CD4-positive, alpha-beta memory T cell (primary cell): ENCODE results near the gene KCNC3. TPM values are rescaled to one million over a fixed set of nuclear protein-coding genes. Genes with fewer than 3 reads are reported as not detected.
"Not testable (repeated sequence)": the region's sequence is repeated elsewhere in the genome, so short reads cannot be mapped to it uniquely, and the experiment has no call there.

Source experiments
- CTCF ChIA-PET: fragments of 350-600 bp; sonication (Branson Sonifier 250); formaldehyde crosslinking; loops from one replicate; lab custom pipeline; 2021; ENCODE audit warnings: inconsistent platforms; ENCODE audit not compliant: partially characterized antibody; lab: Charles Lee
- POLR2A ChIA-PET: fragments of 350-600 bp; sonication (Branson Sonifier 250); formaldehyde crosslinking; loops from one replicate; lab custom pipeline; 2021; ENCODE audit not compliant: partially characterized antibody; lab: Charles Lee
- DNase-seq, 5 donors: peaks; one replicate each; pipeline versions ENCODE4 v3.0.0 to v3.0.0-alpha.2; 2020 to 2022; ENCODE audit warnings: mixed read lengths in 1 of 5
- H3K27ac ChIP-seq: one replicate; pipeline ENCODE4 v1.7.0; 2013; ENCODE audit warnings: low read depth, low read length
- H3K27me3 ChIP-seq: 2 replicates; pipeline ENCODE4 v1.7.0; 2013; ENCODE audit warnings: mild to moderate bottlenecking, low read length, moderate library complexity; ENCODE audit not compliant: insufficient read depth
- H3K36me3 ChIP-seq: 2 replicates; pipeline ENCODE4 v1.7.0; 2013; ENCODE audit warnings: mild to moderate bottlenecking, low read length, moderate library complexity; ENCODE audit not compliant: insufficient read depth
- H3K4me1 ChIP-seq: 2 replicates; pipeline ENCODE4 v1.7.0; 2013; ENCODE audit warnings: mild to moderate bottlenecking, low read length, moderate library complexity; ENCODE audit not compliant: insufficient read depth
- H3K4me3 ChIP-seq, 2 donors: one replicate each; pipeline ENCODE4 v1.7.0; 2013; ENCODE audit warnings: low read length in 2 of 2, mild to moderate bottlenecking in 1 of 2
- H3K9me3 ChIP-seq, 2 donors: one replicate each; pipeline ENCODE4 v1.7.0; 2013; ENCODE audit warnings: low read length in 2 of 2, control low read depth in 1 of 2; ENCODE audit not compliant: control insufficient read depth in 1 of 2
- H3K27ac Mint-ChIP-seq, 7 donors: one replicate each; pipeline ENCODE4 v1.8.0; 2020 to 2021; ENCODE audit warnings: mixed read lengths in 7 of 7, mild to moderate bottlenecking in 6 of 7, inconsistent platforms in 3 of 7, moderate library complexity in 3 of 7
- H3K27me3 Mint-ChIP-seq, 2 donors: one replicate each; pipeline ENCODE4 v1.8.0; 2020 to 2021; ENCODE audit warnings: mixed read lengths in 2 of 2
- H3K36me3 Mint-ChIP-seq, 2 donors: one replicate each; pipeline ENCODE4 v1.8.0; 2020 to 2021; ENCODE audit warnings: mixed read lengths in 2 of 2, inconsistent platforms in 1 of 2, mild to moderate bottlenecking in 1 of 2
- H3K4me1 Mint-ChIP-seq, 4 donors: one replicate each; pipeline ENCODE4 v1.8.0; 2020 to 2021; ENCODE audit warnings: mixed read lengths in 4 of 4, mild to moderate bottlenecking in 1 of 4
- H3K4me3 Mint-ChIP-seq, 8 donors: one replicate each; pipeline ENCODE4 v1.8.0; 2020 to 2021; ENCODE audit warnings: mixed read lengths in 8 of 8, mild to moderate bottlenecking in 7 of 8, moderate library complexity in 6 of 8, inconsistent platforms in 3 of 8
- H3K9me3 Mint-ChIP-seq, 8 donors: one replicate each; pipeline ENCODE4 v1.8.0; 2020 to 2021; ENCODE audit warnings: mixed read lengths in 8 of 8, mild to moderate bottlenecking in 5 of 8, inconsistent platforms in 3 of 8, moderate library complexity in 1 of 8
- intact Hi-C: fragments of 100-400 bp; cut with micrococcal nuclease; formaldehyde crosslinking; loops from one replicate; pipeline ENCODE4 v1.15.1; 2023
- polyA plus RNA-seq, 2 donors: library from polyadenylated mRNA; unstranded; fragments of 300-500 nt; fragmentation: Illumina TruSeq; gene quantifications; one replicate each; pipeline ENCODE4 v1.2.3, GENCODE V29; 2021
- total RNA-seq, 2 experiments: library from RNA; stranded (reverse); gene quantifications; one replicate each; pipeline ENCODE4 v1.2.3, GENCODE V29; 2021

KCNC3 gene
- total and polyA plus RNA-seq, 4 experiments from 2014 or later = 1.6 to 1.7 TPM; not detected in 2

GRCh38 chr19:50353487-50353880 is 24.3 kb upstream of the KCNC3 start:
- H3K36me3 ChIP-seq, H3K27me3 ChIP-seq, H3K27ac Mint-ChIP-seq, H3K4me3 ChIP-seq, DNase-seq, H3K27ac ChIP-seq, H3K4me1 ChIP-seq, H3K4me3 Mint-ChIP-seq, intact Hi-C loops, H3K9me3 ChIP-seq, H3K9me3 Mint-ChIP-seq, POLR2A ChIA-PET, H3K27me3 Mint-ChIP-seq, H3K36me3 Mint-ChIP-seq: not testable (repeated sequence)
- CTCF ChIA-PET = interaction anchor here (1.1 to 1.7 kb wide), 2 partner anchors 15 to 126 kb away, joined by 3 to 4 read pairs; no protein-coding TSS in a partner anchor
- H3K4me1 Mint-ChIP-seq = peaks cover 2 to 16% (median 6%) of the 10 kb centered on the region in 4 donors

GRCh38 chr19:50352242-50352641 is 23.1 kb upstream of the KCNC3 start:
- no peaks in the 10 kb centered on the region for H3K9me3 ChIP-seq
- peaks cover 5 to 10% (median 7%) of the 10 kb centered on the region in 4 donors for H3K4me1 Mint-ChIP-seq
- ChIA-PET CTCF (no interaction called here), POLR2A (no interaction called here)
- H3K4me3 ChIP-seq = no peak overlapping the region
- intact Hi-C loops = no loop called here
- no peaks in the 10 kb centered on the region for H3K36me3 ChIP-seq
- H3K27me3 ChIP-seq = no peaks in the 10 kb centered on the region
- H3K27ac Mint-ChIP-seq = peak overlapping the region in 1 of 7 donors; percentile 43
- H3K27me3 Mint-ChIP-seq = no peaks in the 10 kb centered on the region
- no peaks in the 10 kb centered on the region for H3K36me3 Mint-ChIP-seq
- no peak overlapping the region for H3K4me3 Mint-ChIP-seq
- H3K4me1 ChIP-seq = peaks cover 4% of the 10 kb centered on the region
- no peak overlapping the region for H3K27ac ChIP-seq
- DNase-seq = no peak
- H3K9me3 Mint-ChIP-seq = no peaks in the 10 kb centered on the region

GRCh38 chr19:50349277-50350057 is 20.3 kb upstream of the KCNC3 start:
- POLR2A ChIA-PET = no interaction called here
- no peak overlapping the region for H3K27ac Mint-ChIP-seq
- CTCF ChIA-PET = no interaction called here

GRCh38 chr19:50347089-50347581 is 18.0 kb upstream of the KCNC3 start:
- CTCF ChIA-PET = interaction anchor here (2.3 kb wide), 1 partner anchor 10 kb away, joined by 10 read pairs; no protein-coding TSS in a partner anchor

More at GRCh38 chr19:50349277-50350057, 20.3 kb upstream of the KCNC3 start:
- H3K27ac ChIP-seq = no peak overlapping the region
- no peak for DNase-seq
- H3K27me3 Mint-ChIP-seq = no peaks in the 10 kb centered on the region
- H3K36me3 Mint-ChIP-seq = peaks cover 1 to 4% of the 10 kb centered on the region in 2 donors
- no peaks in the 10 kb centered on the region for H3K36me3 ChIP-seq
- H3K27me3 ChIP-seq = no peaks in the 10 kb centered on the region
- H3K9me3 Mint-ChIP-seq = peaks cover 0 to 10% (median 4%) of the 10 kb centered on the region in 8 donors
- H3K4me3 Mint-ChIP-seq = no peak overlapping the region
- peaks cover 9 to 20% (median 12%) of the 10 kb centered on the region in 4 donors for H3K4me1 Mint-ChIP-seq
- H3K4me3 ChIP-seq = no peak overlapping the region
- intact Hi-C loops = no loop called here
- no peaks in the 10 kb centered on the region for H3K9me3 ChIP-seq
- H3K4me1 ChIP-seq = peaks cover 11% of the 10 kb centered on the region

GRCh38 chr19:50344661-50345318 is 15.6 kb upstream of the KCNC3 start:
- peaks cover 1 to 2% of the 10 kb centered on the region in 2 donors for H3K27me3 Mint-ChIP-seq
- H3K4me3 Mint-ChIP-seq = peak overlapping the region in 1 of 8 donors; percentile 43
- ChIA-PET POLR2A (no interaction called here), CTCF (no interaction called here)
- Histone ChIP-seq H3K27me3 (no peaks in the 10 kb centered on the region), H3K36me3 (no peaks in the 10 kb centered on the region), H3K27ac (no peak overlapping the region), H3K4me3 (no peak overlapping the region), H3K9me3 (no peaks in the 10 kb centered on the region), H3K4me1 (peaks cover 11% of the 10 kb centered on the region)
- peaks cover 9 to 20% (median 12%) of the 10 kb centered on the region in 4 donors for H3K4me1 Mint-ChIP-seq
- no peak overlapping the region for H3K27ac Mint-ChIP-seq
- H3K36me3 Mint-ChIP-seq = peaks cover 1 to 4% of the 10 kb centered on the region in 2 donors
- intact Hi-C loops = no loop called here
- no peak for DNase-seq
- H3K9me3 Mint-ChIP-seq = peaks cover 0 to 13% (median 6%) of the 10 kb centered on the region in 8 donors

More at GRCh38 chr19:50347089-50347581, 18.0 kb upstream of the KCNC3 start:
- POLR2A ChIA-PET = interaction anchor here (0.8 to 3.1 kb wide), 4 partner anchors 10 to 18 kb away, joined by 3 to 15 read pairs (median 4); partner anchors contain the start of gene KCNC3
- H3K27me3 ChIP-seq, H3K9me3 ChIP-seq, H3K36me3 Mint-ChIP-seq, H3K36me3 ChIP-seq, H3K27me3 Mint-ChIP-seq, H3K27ac ChIP-seq, DNase-seq, intact Hi-C loops: not testable (repeated sequence)
- Histone ChIP-seq H3K4me3 (peak overlapping the region in 1 of 2 donors; percentile 32), H3K4me1 (peaks cover 11% of the 10 kb centered on the region)
- Mint-ChIP-seq H3K4me3 (peak overlapping the region; percentile 53 to 76 (median 66)), H3K27ac (peak overlapping the region; percentile 3 to 75 (median 68)), H3K9me3 (peaks cover 0 to 13% (median 6%) of the 10 kb centered on the region in 8 donors), H3K4me1 (peaks cover 9 to 20% (median 12%) of the 10 kb centered on the region in 4 donors)

- CTCF ChIA-PET = no interaction called here
- Histone ChIP-seq H3K27me3 (no peaks in the 10 kb centered on the region), H3K4me3 (no peak overlapping the region), H3K9me3 (no peaks in the 10 kb centered on the region), H3K36me3 (no peaks in the 10 kb centered on the region), H3K4me1 (no peaks in the 10 kb centered on the region), H3K27ac (no peak overlapping the region)
- no peak for DNase-seq
- POLR2A ChIA-PET = no interaction called here
- Mint-ChIP-seq H3K27me3 (peaks cover 1 to 3% of the 10 kb centered on the region in 2 donors), H3K9me3 (peaks cover 0 to 14% (median 6%) of the 10 kb centered on the region in 8 donors), H3K36me3 (peaks cover under 1 to 2% of the 10 kb centered on the region in 2 donors), H3K27ac (no peak overlapping the region), H3K4me1 (peaks cover 0 to 1% (median under 1%) of the 10 kb centered on the region in 4 donors), H3K4me3 (no peak overlapping the region)
- intact Hi-C loops = no loop called here
Observed at GRCh38 chr19:50341091-50341564, 12.0 kb upstream of the KCNC3 start.

- H3K27ac ChIP-seq = no peak overlapping the region
- H3K36me3 ChIP-seq = no peaks in the 10 kb centered on the region
- no peak overlapping the region for H3K4me3 ChIP-seq
- no peak overlapping the region for H3K27ac Mint-ChIP-seq
- intact Hi-C loops = no loop called here
- no peaks in the 10 kb centered on the region for H3K36me3 Mint-ChIP-seq
- H3K4me1 ChIP-seq = no peaks in the 10 kb centered on the region
- no peak for DNase-seq
- H3K27me3 Mint-ChIP-seq = peaks cover 3 to 7% of the 10 kb centered on the region in 2 donors
- H3K9me3 Mint-ChIP-seq = peaks cover 0 to 12% (median 5%) of the 10 kb centered on the region in 8 donors
- H3K4me3 Mint-ChIP-seq = no peak overlapping the region
- POLR2A ChIA-PET = no interaction called here
- H3K27me3 ChIP-seq = no peaks in the 10 kb centered on the region
- H3K9me3 ChIP-seq = no peaks in the 10 kb centered on the region
- peaks cover 0 to 5% (median 1%) of the 10 kb centered on the region in 4 donors for H3K4me1 Mint-ChIP-seq
- CTCF ChIA-PET = no interaction called here
Observed at GRCh38 chr19:50340331-50340730, 11.2 kb upstream of the KCNC3 start.
